ENCODE results near the gene MRPL27. TPM values are rescaled to one million over a fixed set of nuclear protein-coding genes. Genes with fewer than 3 reads are reported as not detected.
A peak's percentile ranks its signal among the peaks of the same experiment; 100 is the strongest.

Gene MRPL27
- total RNA-seq, 1 donor from 2014 or later = 78.6 TPM

- DNase-seq (no peak), ATAC-seq (ENCODE audit: poor library complexity) (no peak)
- intact Hi-C loops (cut with DNase I) = no loop called here
Measured at GRCh38 chr17:50392621-50393020, 19.6 kb upstream of the MRPL27 start.

- ATAC-seq (ENCODE audit: poor library complexity) (no peak), DNase-seq (no peak)
- intact Hi-C loops (cut with DNase I) = no loop called here
Measured at GRCh38 chr17:50389534-50389933, 16.6 kb upstream of the MRPL27 start.

GRCh38 chr17:50388728-50389127 is 15.7 kb upstream of the MRPL27 start:
- intact Hi-C loops (cut with DNase I) = no loop called here
- ATAC-seq (ENCODE audit: poor library complexity) = no peak
- DNase-seq = no peak

GRCh38 chr17:50386510-50386909 is 13.5 kb upstream of the MRPL27 start:
- DNase-seq (no peak), ATAC-seq (ENCODE audit: poor library complexity) (no peak)
- intact Hi-C loops (cut with DNase I) = no loop called here

- DNase-seq = no peak
- intact Hi-C loops (cut with DNase I) = no loop called here
- ATAC-seq (ENCODE audit: poor library complexity) = no peak
Measured at GRCh38 chr17:50382931-50383330, 9.9 kb upstream of the MRPL27 start.

- intact Hi-C loops (cut with DNase I) = no loop called here
- peak; percentile 26 for ATAC-seq (ENCODE audit: poor library complexity)
Measured at GRCh38 chr17:50381920-50382319, 8.9 kb upstream of the MRPL27 start.

GRCh38 chr17:50381260-50381815 is 8.4 kb upstream of the MRPL27 start:
- ATAC-seq (ENCODE audit: poor library complexity) (no peak), DNase-seq (no peak)
- intact Hi-C loops (cut with DNase I) = no loop called here

More at GRCh38 chr17:50381920-50382319, 8.9 kb upstream of the MRPL27 start:
- no peak for DNase-seq

- intact Hi-C loops (cut with DNase I) = no loop called here
- ATAC-seq (ENCODE audit: poor library complexity) = peak; percentile 21
- no peak for DNase-seq
Measured at GRCh38 chr17:50380369-50381259, 7.6 kb upstream of the MRPL27 start.

GRCh38 chr17:50379351-50380132 is 6.6 kb upstream of the MRPL27 start:
- DNase-seq (no peak), ATAC-seq (ENCODE audit: poor library complexity) (no peak)
- intact Hi-C loops (cut with DNase I) = no loop called here

GRCh38 chr17:50375858-50376538 is 3.0 kb upstream of the MRPL27 start:
- DNase-seq = no peak
- intact Hi-C loops (cut with DNase I) = no loop called here
- ATAC-seq (ENCODE audit: poor library complexity) = no peak

GRCh38 chr17:50373705-50374104 is 721 bp upstream of the MRPL27 start:
- intact Hi-C loops (cut with DNase I) = no loop called here
- ATAC-seq (ENCODE audit: poor library complexity) (no peak), DNase-seq (no peak)

- DNase-seq (no peak), ATAC-seq (ENCODE audit: poor library complexity) (peak; percentile 2)
- intact Hi-C loops (cut with DNase I) = no loop called here
Measured at GRCh38 chr17:50372222-50372757, 694 bp downstream of the MRPL27 start.

GRCh38 chr17:50371526-50371925 is 1.5 kb downstream of the MRPL27 start:
- no peak for ATAC-seq (ENCODE audit: poor library complexity)
- DNase-seq = no peak
- intact Hi-C loops (cut with DNase I) = no loop called here

- DNase-seq (no peak), ATAC-seq (ENCODE audit: poor library complexity) (no peak)
- intact Hi-C loops (cut with DNase I) = no loop called here
Measured at GRCh38 chr17:50370052-50370451, 2.9 kb downstream of the MRPL27 start.

- intact Hi-C loops (cut with DNase I) = no loop called here
- DNase-seq = no peak
- no peak for ATAC-seq (ENCODE audit: poor library complexity)
Measured at GRCh38 chr17:50367401-50367800, 5.6 kb downstream of the MRPL27 start.

- DNase-seq = no peak
- intact Hi-C loops (cut with DNase I) = no loop called here
- ATAC-seq (ENCODE audit: poor library complexity) = no peak
Measured at GRCh38 chr17:50365649-50366393, 7.2 kb downstream of the MRPL27 start.

- no peak for ATAC-seq (ENCODE audit: poor library complexity)
- intact Hi-C loops (cut with DNase I) = no loop called here
- no peak for DNase-seq
Measured at GRCh38 chr17:50365165-50365564, 7.8 kb downstream of the MRPL27 start.

GRCh38 chr17:50364715-50365114 is 8.3 kb downstream of the MRPL27 start:
- intact Hi-C loops (cut with DNase I) = no loop called here
- ATAC-seq (ENCODE audit: poor library complexity) (no peak), DNase-seq (no peak)

All from Right ventricle myocardium superior (tissue), 1 donor.